HG03095 (cell line): ENCODE data around the gene EDN2.

Source experiments
- ATAC-seq: cut with Tn5 transposase; IDR thresholded peaks from one replicate; pipeline ENCODE4 v1.9.1; 2021; ENCODE audit warnings: moderate library complexity; ENCODE audit not compliant: unreplicated experiment

The EDN2 gene

DNA sequence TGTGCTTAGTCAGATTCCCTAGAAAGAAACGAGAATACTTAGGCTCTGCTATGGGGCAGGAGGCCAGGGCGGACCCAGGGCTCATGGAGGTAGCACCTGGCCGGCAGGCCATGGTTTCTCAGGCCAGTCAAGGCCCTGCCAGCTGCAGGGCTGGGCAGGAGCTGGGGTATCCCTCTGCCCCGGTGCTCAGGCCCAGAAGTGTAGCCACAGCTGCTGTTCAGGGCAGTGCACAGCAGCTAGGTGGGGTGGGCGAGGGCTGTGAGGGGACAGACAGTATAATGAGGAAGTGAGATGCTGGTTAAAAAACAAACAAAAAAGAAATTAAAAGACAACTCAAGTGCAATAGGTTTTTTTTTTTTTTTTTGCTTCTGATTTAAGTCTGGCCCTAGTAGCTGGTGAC lies 34.0 kb upstream of the EDN2 start:
- no peak for ATAC-seq

GRCh38 chr1:41517062-41517438 lies 32.6 kb upstream of the EDN2 start:
- no peak for ATAC-seq

DNA sequence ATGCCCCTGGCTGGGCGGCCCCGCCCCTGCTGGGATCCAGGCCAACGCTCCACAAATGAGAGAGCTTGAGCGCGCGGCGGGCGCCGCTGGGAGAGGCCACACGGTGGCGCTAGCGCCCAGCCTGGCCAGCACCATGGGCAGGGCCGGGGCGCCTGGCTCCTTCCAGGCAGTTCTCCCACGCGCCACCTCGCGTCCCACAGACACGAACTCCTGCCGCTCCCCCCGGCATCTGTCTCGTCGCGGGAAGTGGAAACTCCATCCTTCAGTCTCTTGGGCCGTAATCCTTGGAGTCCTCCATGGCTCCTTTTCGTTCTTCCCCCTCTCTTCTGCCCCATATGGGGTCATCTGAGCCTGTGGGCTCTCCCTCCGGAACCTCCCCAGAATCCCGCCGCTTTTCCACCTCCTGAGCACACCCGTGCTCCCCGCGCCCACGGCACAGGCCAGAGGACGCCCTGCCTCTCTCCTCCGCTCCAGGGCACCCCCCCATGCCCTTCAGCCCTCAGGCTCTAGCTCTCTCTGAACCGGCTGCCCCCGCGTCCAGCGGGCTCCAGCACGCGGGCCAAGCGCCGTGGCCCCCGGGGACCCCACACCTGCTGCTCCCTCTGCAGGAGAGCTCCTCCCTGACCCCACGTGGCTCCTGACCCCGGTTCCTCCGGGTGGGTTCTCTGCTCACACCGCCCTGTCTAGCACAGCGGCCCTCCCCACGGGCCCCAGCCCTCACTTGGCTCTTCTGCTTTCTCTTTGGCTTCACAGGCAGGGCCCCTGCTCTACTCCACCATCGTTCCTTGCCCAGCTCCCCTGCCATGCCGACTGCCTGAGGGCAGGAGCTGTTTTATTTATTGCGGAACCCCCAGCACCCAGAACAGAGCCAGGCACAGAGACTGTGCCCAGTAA lies 31.9 kb upstream of the EDN2 start:
- ATAC-seq, result no peak

DNA sequence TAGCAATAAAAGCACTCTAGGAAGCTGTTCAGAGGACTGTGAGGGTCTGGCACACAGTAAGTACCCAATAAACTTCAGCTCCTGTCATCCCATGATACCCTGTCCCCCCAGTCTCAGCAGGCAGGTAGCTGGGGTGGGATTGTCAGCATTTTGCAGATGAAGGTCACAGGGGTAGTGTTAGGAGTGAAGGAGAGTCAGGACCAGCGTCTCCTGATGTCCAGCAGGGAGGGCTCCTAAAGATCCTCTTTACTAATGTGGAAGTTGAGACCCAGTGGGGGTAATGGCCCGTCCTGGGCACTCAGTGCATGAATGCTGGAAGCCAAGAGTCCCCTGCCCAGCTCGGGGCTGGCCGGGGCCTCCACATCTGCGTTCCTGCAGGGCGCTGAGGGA lies 31.3 kb upstream of the EDN2 start:
- no peak for ATAC-seq

- ATAC-seq, result no peak
Observed at GRCh38 chr1:41515131-41515678, 30.7 kb upstream of the EDN2 start.

DNA sequence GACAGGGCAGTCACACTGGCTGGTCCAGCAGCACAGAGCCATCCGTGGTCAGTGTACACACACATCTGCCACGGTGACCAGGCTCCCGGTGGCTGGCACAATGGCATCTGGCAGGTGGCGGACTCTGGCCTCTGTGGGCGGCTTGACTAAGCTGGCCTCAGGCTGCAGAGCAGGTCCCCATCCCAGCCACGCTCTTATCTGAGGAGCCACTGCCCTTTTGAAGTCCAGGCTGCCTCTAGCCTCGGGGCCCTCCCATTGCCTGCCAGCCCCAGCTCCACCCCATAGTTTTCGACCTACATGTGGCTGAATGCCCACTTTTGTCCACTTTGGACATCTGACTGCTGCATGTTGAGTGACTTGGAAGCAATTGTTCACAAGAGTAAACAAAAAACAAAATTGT lies 29.9 kb upstream of the EDN2 start:
- ATAC-seq, result no peak

GRCh38 chr1:41513383-41513735 lies 28.9 kb upstream of the EDN2 start:
- no peak for ATAC-seq

- no peak for ATAC-seq
Observed at GRCh38 chr1:41512701-41513382, 28.4 kb upstream of the EDN2 start.

DNA sequence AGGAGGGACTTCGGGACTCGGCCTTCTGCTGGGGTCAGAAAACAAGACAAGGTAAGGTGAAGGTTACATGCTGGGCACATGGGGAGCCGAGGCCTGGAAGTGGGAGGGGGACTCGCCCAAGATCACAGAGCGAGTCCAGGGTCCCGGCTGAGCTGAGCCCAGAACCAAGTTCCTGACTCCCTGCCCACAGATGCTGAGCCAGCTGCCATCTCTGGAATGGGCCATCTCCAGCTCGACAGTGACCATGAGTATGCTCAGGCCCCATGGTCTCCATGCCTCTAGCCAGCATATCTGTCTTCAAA lies 26.7 kb upstream of the EDN2 start:
- ATAC-seq, result no peak

DNA sequence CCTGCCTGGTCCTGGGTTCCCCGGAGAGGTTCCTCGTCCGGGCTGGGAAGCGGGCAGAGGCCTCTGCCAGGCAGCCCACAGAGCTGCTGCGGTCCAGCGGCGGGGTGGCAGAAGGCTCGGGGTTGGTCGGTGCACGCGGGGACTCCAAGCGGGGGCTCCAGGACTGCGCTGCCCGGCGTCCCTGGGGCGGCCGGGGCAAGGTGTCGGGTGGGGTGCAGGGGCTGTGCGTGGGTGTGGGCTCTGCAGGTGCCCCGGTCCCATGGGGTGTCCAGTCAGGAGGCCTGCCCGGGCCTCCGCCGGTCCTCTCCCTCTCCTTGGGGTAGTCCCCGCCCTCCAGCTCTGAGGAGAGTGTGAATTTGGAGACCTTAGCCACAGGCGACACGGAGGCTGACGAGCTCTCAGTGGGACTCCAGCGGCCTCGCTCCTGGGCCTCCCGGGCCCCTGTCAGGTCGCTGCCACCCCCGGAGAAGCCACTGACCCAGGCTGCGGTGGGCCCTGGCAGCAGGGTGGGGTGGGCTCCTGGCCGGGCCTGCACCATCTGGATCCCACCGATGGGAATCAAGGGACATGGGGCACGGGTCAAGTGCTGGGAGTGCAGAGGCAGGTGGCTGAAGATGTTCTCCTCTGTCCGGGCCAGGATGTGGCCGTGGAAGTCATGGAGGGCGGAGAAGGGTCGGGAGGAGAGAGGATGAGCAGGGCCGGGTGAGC lies 26.2 kb upstream of the EDN2 start:
- ATAC-seq, result no peak

GRCh38 chr1:41509270-41509671 lies 24.8 kb upstream of the EDN2 start:
- no peak for ATAC-seq

- no peak for ATAC-seq
Observed at GRCh38 chr1:41508290-41508689, 23.8 kb upstream of the EDN2 start.

DNA sequence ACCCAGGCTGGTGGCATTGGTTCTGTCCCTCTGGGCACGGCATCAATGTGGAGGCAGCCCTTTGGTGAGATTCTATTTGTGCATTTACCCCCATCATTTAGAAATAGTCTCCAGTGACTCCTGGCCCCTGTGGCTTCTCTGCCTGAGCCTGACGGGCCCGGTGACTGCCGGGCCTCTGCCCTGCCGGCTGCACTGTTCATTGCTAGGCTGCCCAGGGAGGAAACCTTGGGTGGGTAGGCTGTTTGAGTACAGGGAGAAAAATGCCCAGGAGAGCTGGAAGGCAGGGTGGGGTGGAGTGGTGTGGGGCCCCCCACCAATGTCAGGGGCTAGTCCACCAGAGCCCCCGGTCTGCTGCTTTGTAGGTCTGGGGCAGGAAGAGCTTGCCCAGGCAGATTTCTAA lies 23.4 kb upstream of the EDN2 start:
- ATAC-seq, result no peak

DNA sequence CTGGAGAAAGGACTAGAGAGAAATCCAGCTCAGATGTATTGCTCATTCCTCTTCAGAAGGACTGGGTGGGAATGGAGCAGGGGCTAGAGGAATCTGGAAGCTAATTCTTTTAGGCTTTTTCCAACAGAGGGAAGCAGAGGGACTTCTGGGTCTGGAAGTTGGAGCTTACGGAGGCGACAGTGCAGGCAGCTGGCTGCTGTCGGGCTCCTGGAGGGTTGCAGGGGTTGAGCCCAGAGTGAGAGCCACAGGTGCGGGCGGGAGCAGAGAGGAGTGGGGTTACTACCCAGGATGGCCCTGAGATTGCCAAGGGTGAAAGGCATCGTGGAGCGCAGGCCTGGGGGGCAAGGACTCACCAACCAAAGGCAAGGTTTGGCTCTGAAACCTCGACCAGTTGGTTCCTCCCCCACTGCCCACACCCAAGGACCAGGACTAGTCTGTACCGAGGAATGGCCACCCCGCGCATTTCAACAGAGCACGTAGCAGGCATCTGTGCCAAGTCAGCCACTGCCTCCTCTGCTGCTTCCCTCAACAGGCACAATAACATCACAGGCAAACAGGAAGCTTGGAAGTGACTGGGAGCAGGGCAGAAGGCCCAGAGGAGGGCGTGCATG lies 22.7 kb upstream of the EDN2 start:
- no peak for ATAC-seq

DNA sequence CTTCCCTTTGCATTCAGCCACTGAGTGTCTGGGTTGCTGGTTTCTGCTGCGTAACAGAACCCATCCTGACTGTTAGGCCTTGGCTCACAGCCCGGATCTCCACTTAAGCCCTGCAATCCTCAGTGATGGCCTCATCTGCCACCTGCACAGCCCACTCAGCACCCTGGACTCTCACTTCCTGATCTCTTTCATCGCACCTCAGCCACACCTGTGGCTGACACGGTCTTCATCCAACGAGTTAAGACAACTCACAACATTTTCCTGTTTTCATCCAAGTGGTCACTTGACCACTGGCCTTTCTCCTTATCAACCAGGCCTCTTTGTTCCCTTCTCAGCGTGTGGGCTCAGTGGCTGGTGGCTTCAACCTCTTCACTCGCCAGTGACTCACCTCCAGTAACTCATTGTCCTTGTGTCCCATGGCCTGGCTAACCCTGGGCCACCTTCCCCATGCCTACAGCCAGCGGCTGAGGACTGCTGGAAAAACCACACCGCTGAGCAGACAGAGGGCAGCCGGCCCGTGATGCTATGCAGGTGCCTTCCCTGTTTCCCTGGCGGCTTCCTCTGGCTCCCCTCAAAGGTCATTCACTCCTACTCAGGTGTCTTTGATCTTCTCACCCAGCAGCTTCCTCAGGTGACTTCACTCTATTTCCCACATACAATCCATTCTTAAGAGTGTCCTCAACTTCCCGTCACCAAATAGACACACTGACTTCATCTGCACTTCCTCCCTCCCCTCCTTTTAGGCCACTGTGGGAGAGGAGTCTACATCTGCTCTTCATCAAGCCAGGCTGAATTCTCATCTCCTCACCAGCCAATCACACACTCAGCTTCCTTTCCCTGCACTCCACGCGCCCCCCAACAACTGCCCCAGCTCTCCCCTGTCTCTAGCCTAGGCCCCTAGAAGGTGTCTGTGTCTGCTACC lies 19.9 kb upstream of the EDN2 start:
- ATAC-seq, result no peak

- no peak for ATAC-seq
Observed at GRCh38 chr1:41503538-41504113, 19.1 kb upstream of the EDN2 start.

DNA sequence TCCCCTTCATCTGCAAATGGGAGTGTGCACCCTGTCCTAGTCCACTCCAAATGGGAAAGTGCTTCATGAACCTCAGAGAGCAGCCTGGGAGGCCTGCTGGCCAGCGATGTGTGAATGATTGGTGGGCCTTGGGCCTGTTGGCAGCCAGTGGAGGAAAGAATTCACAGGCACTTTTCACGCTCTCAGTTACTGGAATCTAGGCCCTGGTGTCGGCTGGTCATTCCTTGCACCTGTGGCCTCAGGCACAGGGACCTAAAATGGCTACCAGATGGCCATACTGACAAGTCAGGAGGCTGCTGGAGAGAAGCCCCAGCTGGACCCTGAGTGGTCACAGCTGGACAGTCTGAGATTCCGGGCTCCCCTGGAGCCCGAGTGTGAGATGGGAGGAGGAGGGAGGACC lies 18.4 kb upstream of the EDN2 start:
- ATAC-seq, result no peak

GRCh38 chr1:41501581-41501980 lies 17.1 kb upstream of the EDN2 start:
- no peak for ATAC-seq

GRCh38 chr1:41500781-41501518 lies 16.5 kb upstream of the EDN2 start:
- no peak for ATAC-seq
